ENCODE measurements around the gene TMEM186.

TMEM186 gene

DNA sequence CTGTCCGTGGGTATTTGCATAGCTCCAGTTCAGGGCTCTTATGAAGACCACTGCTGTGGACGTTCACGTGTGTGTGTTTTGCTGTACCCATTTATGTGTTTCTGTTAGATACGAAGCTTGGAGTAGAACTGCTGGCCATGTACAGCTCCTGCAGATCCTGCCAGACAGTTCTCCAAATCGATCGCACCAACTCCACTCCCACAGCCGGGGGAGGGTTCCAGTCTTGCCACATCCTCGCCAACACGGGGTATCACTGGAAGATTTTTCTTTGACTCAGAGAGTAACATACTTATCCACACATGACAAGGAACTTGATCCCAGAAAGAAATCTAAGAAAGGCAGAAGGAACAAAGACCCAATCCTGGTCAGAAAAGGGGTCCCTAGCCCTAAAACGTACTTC is 37.4 kb downstream of the TMEM186 start:
- TF ChIP-seq, protein P1, sequence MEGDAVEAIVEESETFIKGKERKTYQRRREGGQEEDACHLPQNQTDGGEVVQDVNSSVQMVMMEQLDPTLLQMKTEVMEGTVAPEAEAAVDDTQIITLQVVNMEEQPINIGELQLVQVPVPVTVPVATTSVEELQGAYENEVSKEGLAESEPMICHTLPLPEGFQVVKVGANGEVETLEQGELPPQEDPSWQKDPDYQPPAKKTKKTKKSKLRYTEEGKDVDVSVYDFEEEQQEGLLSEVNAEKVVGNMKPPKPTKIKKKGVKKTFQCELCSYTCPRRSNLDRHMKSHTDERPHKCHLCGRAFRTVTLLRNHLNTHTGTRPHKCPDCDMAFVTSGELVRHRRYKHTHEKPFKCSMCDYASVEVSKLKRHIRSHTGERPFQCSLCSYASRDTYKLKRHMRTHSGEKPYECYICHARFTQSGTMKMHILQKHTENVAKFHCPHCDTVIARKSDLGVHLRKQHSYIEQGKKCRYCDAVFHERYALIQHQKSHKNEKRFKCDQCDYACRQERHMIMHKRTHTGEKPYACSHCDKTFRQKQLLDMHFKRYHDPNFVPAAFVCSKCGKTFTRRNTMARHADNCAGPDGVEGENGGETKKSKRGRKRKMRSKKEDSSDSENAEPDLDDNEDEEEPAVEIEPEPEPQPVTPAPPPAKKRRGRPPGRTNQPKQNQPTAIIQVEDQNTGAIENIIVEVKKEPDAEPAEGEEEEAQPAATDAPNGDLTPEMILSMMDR (IDR thresholded peaks at IDR 0.05), result no peak

DNA sequence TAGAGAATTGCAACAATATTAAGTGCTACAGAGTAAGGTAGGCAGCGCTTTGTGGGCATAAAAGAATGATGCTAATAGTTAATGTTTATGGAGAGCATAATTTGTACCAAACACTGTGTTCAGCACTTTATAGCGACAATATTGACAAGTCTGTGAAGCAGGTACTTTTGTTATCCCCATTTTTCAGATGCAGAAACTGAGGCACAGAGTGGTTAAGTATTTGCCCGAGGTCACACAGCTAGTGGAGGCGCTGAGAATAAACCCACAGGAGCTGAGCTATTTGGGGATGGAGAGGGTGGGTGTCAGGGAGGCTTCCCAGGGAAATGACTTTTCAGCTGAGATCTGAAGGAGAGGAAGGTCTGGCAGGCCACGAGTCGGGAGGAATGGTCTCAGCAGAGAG is 39.4 kb downstream of the TMEM186 start:
- TF ChIP-seq, protein P1 (IDR thresholded peaks at IDR 0.05), result no peak

DNA sequence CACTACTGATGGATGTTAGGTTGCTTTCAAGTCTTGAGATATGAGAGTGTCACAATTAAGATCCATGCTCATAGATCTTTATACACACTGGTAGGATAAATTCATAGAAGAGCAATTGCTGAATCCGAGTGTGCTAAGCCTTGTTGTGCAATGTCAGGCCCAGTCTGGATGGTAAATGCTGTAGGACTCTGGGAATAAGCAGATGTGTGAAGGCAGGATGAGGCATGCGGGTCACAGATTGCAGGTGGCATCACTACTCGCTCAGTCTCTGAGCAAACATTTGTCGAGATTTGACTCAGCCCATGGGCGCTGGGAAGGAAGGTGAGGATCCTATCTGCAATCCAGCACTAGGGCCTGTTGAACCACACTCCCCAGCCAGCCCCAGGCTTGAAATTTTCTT is 40.7 kb downstream of the TMEM186 start:
- TF ChIP-seq, protein P1 (IDR thresholded peaks at IDR 0.05), result no peak

DNA sequence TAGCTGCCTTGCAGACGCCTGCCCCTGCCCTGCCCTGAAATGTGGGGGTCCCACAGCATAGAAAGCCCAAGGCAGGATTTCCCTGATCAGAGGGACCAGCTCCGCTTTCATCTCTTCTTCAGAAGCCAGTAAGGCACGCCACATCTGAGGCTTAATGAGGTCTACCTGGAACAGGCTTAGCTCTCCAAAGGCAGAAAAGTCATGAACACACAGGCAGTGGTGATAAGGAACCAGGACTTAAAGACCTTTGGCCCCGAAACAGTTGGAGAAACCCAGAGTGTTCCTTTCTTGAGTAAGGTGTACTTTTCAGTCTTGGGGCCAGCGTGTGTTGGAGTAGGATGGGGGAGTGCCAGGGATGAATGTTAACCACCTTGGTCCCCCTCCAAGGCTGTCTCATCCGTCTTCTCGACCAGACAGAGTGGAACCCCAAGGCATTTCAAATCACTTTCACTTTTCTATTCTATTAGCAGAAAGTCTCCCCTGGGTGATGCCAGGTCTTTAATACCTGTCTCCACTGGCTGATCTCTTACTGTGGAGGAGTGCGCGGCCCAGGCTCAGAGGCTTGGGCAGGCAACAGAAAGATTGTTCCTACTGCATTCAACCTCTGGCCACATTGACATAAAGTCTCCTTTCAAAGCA is 43.9 kb downstream of the TMEM186 start:
- TF ChIP-seq, protein P1 (IDR thresholded peaks at IDR 0.05), result no peak

DNA sequence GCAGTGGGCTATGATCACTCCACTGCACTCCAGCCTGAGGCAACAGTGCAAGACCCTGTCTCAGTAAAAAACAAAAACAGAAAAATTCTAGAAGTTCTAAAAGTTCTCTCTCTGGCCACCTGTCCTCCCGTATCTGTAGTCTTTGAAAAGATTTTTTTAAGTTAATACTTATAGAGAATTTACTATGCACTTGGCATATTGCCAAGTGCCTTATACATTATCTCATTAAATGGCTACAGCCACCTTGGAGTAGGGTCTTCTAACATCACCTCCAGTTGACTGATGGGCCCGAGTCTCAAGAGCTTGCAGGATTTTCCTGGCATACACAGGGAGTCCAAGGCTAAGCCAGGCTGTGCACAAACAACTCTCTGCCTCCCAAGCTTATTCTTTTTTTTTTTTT is 44.7 kb downstream of the TMEM186 start:
- TF ChIP-seq, protein P1 (IDR thresholded peaks at IDR 0.05), result no peak

DNA sequence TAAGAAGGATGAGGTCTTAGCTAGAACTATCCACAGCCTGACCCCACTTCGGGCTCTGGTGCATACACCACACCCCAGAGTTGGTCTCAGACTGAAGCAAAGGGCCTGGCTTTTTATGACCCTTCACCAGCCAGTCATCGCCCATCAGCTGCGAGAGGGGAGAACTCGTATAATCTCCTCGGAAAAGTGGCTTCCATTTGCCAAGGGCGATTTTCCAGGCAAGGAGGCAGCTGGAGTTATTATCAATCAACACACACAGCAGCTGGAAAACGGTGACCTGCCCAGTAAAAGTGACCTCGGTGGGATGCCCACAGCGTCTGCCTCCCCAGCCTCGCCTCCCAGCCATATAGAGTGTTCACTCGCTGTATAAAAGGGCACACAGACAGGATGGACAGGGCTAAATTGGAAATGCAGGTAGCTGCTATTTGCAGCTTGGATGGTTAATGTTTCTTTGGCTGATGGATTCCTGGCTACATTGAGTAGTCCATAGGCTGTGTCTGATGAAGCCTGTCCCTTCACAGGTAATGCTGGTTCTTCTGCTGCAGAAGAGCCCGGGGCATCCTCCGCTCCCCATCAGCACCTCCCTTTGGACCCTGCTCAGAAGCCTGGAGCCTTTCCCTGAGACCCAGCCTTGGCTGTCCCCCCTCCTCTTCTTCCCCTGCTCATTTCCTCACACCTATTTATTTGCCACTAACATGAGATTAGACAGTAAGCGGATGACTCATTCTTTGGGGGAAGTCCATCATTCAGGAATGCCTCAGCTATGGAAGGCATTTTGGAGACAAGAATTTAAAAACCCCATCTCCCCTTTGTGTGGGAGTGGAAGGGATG is 45.7 kb downstream of the TMEM186 start:
- TF ChIP-seq, protein P1 (IDR thresholded peaks at IDR 0.05), result no peak

Data from LNCAP (cell line).